GM18517 (cell line): ENCODE results near the gene CD160.
"Not testable (repeated sequence)": the region's sequence is repeated elsewhere in the genome, so short reads cannot be mapped to it uniquely, and the experiment has no call there.

ENCODE experiments used
- ATAC-seq: cut with Tn5 transposase; IDR thresholded peaks from one replicate; pipeline ENCODE4 v1.9.1; 2021; ENCODE audit warnings: mild to moderate bottlenecking, moderate library complexity; ENCODE audit not compliant: unreplicated experiment

CD160 gene, protein sequence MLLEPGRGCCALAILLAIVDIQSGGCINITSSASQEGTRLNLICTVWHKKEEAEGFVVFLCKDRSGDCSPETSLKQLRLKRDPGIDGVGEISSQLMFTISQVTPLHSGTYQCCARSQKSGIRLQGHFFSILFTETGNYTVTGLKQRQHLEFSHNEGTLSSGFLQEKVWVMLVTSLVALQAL

DNA sequence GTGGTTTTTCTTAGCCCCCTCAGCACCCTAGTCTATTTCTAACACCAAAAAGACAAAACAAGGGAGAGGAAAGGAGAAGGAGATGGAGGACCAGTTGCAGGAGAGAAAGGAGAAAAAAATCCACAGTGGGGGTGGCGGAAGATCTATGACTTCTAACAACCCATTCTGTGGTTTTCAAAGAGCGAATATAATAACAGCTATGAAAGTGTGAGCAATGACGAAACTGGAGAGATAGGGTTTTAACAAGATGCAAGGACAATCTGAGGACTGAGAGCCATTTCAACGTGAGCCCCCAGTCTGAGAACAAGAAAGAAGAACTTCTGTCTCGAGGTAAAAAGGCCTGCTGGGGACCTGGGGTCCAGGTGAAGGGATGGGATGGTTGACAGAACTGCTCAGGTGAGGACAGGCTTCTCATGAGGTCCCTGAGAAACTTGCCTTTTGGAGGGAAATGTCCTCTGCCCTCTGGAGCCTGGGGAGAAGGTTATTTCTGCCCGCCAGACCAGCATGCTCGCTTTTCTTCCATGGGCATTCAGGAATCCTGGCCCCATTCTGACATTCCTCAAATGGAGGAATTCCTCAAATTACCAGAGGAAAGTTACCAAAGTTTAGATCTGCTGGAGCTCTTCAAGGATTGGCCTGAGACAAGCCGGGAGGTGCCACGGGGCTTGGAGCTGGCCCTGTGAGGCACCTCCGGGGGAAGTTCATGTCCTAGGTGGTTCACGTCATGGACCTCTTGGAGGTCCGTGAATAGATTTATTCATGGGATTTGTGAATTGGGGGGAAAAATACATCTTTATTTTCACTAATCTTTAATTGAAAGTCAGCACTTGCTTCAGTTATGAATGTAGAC is at the start of gene CD160:
Gene CD160 (plus strand): TSS at position 270 of the 850 bp plus-strand sequence. CDS start 8,829 bp downstream, outside the sequence.
- ATAC-seq = no peak

DNA sequence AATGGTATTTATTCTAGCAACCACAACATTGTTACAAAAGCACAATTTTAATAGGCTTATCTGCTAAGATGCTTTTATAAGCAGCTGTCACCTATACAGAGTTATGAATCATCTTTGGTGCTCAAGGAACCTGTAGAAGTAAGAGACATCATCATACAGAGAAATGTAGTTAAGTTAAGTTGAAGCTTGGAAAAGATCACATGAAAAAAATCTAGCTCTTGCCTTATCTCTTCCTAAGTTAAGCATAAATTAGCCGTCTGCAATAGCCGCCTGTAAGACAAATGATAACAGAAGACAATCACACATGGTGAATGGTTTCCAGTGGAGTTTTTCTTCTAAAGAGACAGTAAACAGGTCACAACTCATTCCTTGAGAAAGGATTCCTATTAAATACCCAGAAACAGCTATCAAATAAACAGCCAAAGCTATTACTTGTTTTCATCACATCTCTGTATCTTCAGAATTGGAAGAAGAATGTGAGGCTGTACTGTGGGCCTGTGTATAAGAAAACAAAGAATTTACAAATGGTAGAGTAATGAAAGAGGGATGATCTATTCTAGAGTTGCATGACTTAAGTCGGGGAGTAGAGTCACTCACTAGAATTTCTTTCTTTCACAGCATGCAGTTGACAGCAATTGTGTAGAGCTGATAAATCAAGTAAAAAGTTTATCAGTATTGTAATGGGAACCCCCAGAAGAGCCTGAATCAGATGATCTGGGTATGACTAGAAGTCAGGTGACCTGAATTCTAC is 48.1 kb upstream of the CD160 start:
- ATAC-seq = not testable (repeated sequence)

DNA sequence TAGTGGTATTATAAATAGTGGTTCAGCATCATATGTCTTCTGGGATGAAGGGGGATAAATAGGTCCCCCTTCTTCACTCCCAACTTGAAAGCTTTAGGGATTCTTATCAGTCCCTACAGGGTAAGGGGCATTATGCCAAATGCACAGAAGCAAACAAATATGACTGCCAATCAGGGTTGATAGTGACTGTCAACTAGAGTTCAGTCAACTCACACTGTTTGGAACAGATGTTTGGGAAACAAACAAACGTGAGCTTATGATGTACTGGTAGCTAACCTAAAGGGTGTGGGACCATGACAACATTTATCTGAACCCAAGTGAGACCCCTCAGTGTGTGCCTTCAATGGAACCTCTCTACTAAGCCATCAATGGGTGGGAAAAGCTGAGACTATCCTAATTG is 46.1 kb upstream of the CD160 start:
- ATAC-seq = not testable (repeated sequence)

DNA sequence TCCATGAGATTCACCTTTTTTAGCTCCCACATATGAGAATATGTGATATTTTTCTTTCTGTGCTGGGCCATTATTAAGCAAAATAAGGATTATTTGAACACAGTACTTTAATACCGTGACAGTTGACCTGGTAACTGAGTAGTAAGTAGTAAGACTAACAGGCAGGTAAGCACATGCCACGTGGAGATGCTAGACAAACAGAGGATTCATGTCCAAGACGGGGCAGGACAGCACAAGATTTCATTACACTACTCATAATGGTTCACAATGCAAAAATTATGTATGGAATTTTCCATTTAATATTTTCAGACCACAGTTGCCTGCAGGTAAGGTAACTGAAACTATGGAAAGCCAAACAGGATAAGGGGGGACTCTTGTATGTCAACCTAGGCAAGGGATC is 34.4 kb upstream of the CD160 start:
- not testable (repeated sequence) for ATAC-seq

DNA sequence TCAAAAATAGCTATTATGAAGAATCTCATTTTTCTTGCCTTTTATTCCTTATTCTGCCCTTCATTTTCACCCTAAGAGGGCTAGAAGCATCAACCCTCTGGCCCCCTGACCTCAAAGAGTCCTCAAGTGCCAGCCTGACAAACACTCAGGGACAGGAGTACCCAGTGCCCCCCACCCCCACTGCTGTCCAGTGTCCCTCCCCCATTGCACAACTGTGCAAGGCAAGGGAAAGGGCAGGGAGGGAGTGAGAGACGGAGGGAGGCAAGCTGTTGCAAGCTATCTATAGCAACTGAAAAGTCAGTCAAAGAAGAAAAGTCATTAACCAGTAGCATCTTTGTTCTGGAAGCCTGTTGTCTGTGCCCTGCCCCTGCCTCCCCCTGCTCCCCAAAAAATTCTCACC is 33.2 kb upstream of the CD160 start:
- ATAC-seq = not testable (repeated sequence)

DNA sequence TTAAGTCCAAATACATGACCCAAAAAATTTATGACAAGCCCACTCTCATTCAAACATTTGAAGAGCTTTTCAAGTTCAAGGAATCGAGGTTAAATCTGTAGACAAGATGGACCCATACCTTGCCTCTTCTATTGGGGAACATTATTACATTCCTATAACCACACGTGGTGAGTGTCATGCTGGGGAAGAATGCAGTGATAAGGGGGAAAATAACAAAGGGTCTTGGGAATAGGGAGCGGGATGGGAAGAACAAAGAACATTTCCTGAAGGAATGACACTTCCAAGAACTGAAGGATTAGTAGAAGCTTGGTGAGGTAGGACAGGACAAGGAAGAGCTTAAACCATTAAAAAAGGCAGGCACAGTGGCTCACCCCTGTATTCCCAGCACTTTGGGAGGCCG is 31.0 kb upstream of the CD160 start:
- no peak for ATAC-seq

DNA sequence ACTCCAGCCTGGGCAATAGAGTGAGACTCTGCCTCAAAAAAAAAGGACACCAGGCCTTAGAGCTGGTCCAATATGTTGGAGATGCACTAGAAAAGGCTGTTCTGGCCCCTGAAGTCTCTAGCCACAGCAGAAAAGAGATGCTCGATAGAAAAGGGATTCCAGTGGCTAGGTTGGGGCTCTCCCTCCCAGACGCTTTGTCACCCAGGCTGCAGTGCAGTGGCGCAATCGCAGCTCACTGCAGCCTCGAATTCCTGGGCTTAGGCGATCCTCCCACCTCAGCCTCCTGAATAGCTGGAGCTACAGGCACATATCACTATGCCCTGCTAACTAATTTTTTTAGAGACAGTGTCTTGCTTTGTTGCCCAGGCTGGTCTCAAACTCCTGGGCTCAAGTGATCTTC is 30.4 kb upstream of the CD160 start:
- no peak for ATAC-seq

DNA sequence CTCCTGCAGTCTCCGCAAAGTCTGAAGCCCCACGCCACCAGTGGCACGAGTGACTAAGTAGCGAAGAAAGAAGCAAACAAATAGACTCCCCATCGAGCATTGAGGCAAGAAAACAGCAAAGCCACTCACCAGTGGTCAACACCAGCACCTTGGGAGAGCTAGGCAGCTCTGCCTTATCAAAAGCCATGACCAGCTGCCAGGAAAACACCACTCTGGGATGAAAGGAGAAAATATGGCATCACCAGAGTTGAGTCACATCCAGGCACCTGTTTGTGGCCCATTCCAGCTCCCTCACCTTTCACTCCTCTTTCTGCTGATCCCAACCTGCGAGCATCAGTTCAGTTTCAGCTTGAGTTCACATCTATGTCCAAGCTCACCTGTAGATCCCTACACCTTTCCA is 29.4 kb upstream of the CD160 start:
- ATAC-seq = no peak

DNA sequence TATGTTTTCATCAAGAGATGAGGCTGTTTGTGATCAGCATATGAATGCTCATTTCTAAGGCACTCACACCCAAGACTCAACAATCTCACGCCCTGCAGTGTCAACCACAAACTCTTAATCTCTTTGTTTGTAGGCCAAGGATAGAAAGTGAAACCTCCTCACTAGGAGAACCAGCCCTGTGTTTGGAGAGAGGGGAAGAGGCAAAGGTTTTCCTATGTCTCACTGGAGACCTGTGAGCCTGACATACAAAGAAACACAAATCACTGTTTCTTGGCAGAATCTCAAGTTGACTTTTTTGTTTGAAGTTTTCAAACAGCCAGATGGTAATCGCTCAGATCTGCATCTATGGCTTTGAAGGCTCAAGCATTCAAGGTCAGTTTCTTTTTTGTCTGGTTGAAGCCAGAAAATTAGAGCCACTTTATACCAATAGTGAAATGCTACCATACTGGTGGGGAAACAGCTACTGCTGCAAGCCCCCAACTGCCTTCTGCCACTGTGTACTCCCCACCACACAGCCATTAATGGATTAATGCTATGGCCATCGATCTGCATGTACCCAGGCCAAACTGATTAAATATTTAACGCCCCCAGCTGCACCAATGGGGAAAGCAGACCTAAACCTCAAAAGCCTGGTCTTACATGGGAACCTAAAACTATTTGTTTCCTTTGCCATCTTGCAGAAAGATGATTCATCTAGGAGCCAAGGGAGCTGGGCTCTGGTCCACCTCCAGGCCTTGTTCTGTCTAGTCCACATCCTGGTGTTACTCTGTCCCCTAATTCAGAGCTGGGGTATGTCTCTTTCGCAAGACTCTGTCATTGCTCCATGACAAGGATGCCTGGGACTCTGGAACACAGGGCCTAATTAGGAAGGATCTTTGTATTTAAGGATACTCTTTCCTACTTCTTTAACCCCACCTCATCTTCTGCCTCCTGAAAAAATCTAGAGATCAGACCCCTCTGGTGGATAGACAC is 28.4 kb upstream of the CD160 start:
- ATAC-seq = no peak

DNA sequence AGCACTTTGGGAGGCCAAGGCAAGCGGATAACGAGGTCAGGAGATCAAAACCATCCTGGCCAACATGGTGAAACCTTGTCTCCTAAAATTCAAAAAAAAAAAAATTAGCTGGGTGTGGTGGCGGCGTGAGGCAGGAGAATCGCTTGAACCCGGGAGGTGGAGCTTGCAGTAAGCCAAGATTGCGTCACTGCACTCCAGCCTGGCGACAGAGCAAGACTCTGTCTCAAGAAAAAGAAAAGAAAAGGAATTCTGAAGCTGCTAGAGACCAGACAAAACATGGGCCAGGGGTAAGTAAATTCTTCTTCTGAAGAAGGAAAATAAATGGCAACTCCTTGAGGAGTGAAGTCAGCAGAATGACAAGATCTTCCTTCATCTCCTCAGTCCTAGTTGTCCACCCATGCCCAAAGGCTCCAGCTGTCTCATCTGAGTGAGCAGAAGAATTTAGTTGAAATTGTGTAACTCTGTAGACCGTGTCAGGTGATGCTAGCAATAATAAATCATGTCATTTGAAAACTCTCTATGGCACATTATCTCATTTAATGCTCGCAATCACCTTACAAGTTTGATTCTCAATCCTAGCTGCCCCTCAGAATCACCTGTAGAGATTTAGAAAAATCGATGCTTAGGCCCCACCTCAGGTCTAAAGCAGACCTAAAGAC is 26.4 kb upstream of the CD160 start:
- ATAC-seq = no peak

DNA sequence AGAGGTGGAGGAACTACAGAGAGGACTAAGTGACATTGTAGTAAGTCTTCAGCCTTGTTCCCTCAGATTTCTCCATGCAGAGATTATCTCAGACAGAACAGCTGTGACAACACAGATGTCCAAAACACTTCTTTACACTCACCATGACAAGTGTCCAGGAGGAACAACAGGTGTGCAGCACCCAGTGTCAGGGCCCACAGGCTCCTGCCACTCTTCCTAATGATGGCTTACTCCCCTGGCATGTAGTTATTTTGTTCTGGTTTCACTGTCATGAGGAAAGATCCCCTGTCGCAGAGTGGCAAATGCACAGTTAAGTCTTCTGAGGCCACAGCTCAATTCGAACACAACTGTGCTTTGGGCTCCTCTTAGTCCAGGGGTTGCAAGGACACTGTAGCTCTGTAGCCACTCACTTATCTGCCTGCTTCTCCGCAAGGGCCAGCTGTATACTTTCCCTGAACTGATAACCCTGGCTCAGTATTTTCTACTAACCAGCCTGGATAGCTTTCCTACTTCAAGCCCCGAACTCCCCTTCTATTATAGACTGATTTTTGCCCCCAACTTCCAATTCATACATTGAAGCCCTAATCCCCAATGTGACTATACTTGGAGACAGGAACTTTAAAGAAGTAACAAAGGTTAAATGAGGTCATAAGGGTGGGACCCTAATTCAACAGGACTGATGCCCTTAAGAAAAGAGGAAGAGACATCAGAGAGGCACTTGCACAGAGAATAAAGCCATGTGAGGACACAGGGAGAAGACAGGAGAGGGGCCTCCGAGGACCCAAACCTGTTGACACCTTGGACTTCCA is 23.3 kb upstream of the CD160 start:
- ATAC-seq = no peak

DNA sequence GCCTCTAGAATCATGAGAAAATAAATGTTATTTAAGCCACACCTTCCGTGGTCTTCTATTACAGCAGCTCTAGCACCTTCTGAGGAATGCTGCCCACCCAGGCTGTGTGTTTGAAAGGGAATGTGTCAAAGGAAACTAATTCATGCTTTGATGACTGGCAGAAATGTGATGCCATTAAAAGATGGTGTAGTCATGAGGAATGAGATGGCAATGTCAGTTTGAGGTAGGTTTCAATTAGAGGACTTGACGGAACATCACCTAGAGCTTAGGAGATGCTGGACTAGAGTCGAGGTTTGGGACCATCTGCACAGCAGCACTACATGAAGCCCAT is 22.7 kb upstream of the CD160 start:
- no peak for ATAC-seq

DNA sequence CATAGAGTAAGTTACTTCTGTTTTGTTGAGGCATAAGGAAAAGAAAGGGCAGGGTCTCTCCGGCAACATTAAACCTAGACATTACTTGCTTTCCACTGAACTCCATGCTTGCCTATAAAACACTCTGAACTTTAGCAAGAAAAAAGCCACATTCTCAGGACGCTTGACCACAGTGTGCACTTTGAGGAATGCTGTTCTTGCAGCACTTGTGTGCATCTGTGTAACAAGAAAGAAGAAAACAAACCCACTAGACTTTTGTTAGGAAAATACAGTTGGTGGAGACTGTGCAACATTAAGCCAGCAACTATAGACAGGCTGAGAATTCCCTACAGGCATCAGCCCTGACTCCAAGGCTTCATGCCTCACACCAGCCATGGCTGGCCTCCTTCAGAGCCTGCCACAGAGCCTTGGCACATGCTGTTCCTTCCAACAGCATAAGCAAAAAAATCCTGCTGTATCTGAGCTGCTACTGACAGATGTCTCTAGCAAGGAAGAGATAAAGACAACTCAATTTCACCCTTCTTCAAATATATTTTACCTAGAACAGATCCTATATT is 17.9 kb upstream of the CD160 start:
- no peak for ATAC-seq

DNA sequence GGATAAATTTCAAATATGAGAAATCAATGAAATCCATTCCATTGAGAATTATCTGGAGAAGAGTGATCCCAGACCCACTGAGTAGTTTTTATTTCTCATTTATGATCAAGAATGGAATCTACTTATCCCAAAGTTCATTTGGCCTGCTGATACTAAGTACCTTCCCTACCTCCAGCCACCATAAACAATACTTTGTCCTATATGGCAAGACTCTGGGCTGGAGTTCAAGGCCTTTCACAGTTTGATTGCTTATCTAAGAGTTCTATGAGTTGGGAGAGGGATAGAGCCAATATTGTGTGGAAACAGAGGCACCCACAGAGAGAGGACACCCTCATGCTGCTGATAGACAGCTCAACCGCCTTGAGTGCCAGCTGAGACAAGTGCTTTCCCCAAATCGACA is 17.2 kb upstream of the CD160 start:
- no peak for ATAC-seq

DNA sequence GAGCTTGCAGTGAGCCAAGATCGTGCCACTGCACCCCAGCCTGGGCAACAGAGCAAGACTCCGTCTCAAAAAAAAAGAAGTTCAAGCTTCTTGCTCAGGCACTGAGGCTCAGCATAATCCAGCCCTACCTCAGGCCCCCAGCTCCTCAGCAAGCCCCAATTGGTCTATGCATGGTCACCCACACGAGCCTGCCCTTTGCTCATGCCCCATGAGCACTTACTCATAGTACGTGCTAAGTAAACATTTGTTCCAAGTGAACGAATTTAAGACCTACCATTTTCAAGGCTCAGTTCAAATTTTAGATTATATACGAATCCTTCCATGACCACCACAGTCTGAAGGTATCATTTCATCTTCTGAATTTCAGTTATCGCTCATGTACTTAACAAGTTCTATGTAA is 16.5 kb upstream of the CD160 start:
- no peak for ATAC-seq

DNA sequence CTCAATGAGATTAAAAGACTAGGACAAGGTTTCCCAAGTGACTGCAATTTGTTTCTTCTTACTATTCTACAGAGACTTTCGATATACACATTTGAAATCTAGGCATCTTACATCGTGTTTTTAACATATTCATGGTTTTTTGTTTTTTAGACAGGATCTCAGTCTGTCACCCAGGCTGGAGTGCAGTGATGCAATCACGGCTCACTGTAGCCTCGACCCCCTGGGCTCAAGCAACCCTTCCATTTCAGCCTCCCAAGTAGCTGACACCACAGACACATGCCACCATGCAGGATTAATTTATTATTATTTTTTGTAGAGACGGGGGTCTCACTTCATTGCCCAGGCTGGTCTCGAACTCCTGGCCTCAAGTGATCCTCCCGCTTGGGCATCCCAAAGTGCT is 13.7 kb upstream of the CD160 start:
- no peak for ATAC-seq

DNA sequence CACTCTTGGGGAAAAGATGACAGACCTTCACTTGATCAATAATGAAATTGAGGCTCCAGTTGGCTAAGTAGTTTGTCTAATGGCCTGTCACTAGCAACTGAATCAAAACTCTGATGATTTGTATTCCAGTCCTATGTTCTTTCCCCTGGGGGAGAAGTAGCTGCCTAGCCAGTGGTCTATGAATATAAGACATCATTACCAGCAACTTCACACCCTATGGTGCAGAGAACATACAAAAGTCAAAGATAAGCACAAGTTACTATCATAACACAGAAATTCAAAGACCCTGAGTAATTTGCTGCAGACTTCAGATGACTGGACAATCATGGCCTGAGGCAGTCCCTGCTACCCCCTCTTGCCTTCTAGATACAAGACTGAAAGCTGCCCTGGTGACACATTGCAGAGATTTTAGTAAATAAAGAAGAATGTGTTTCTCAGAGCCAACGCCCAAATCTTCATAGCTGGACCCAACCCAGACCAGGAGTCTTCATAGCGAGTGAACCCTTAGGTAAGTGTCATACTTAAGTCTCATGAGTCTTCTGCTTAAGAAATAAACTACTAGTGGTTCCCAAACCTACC is 13.1 kb upstream of the CD160 start:
- no peak for ATAC-seq

DNA sequence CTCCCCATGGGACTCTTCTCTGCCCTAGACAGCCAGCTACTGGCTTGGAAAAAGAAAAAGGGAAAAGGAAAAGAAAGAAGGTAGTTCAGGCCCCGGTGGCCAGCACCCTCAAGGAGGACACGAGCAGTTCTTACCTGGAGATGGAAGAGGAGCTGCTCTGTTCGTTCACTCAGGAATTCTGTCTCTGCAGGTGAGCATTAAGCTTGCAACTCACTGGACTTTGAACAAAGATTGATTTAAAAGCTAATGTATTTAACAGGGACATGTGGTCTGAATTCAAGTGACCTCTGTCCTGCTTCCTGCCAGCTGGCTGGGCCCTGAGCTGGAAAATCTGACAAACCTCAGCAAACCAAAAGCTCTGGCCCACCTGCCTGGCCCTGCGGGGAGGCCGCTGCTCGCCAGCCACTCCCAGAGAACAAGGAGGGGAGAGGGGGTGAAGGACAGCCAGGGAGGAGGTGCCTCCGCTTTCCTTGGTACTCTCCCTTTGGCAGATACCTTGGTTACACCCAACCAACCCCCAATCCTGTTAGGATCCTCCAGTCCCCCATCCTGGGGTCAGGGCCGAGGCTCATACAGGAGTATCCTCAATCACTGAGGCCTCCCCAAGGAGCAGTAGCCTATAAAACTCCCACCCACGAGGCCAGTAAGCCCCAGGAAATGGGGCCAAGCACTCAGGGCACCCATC is 12.0 kb upstream of the CD160 start, which contains the start of gene PDZK1:
Gene PDZK1 (minus strand): TSS at position 186 of the 685 bp plus-strand sequence. CDS start 19,347 bp downstream, outside the sequence.
- ATAC-seq = no peak
